H1 (cell line): ENCODE measurements around the gene SLC5A10. TPM values are rescaled to one million over a fixed set of nuclear protein-coding genes. Genes with fewer than 3 reads are reported as not detected.

Experiments
- CTCF ChIA-PET: fragments of 300-600 bp; sonication (Branson Sonifier 250); formaldehyde crosslinking; loops from one replicate; lab custom pipeline; 2021; ENCODE audit not compliant: partially characterized antibody; lab: Charles Lee
- POLR2A ChIA-PET: fragments of 300-600 bp; sonication (Branson Sonifier 250); formaldehyde crosslinking; loops from one replicate; lab custom pipeline; 2021; ENCODE audit warnings: inconsistent platforms; ENCODE audit not compliant: partially characterized antibody; lab: Charles Lee
- DNase-seq, 2 experiments: peaks; one replicate each; pipeline versions ENCODE4 v3.0.0 to v3.0.0-alpha.2; 2010 to 2022; ENCODE audit warnings: low spot score in 2 of 2, low read depth in 1 of 2, mixed read lengths in 1 of 2
- FAIRE-seq: peaks from 2 replicates; lab custom pipeline; 2011; peaks lifted over from hg19 to GRCh38; lab: Jason Lieb, UNC
- H2AFZ ChIP-seq: 2 replicates; pipeline ENCODE4 v1.8.1; 2012; ENCODE audit warnings: low read length, inconsistent platforms
- H2AK5ac ChIP-seq: 2 replicates; pipeline ENCODE4 v1.6.1; 2013; ENCODE audit warnings: low read depth, low read length
- H2BK120ac ChIP-seq: replicated peaks from 2 replicates; pipeline ENCODE3; 2013; ENCODE audit warnings: low read depth, low read length, inconsistent platforms
- H2BK12ac ChIP-seq: 2 replicates; pipeline ENCODE4 v1.6.1; 2013; ENCODE audit warnings: low read depth, low read length
- H2BK15ac ChIP-seq: 2 replicates; pipeline ENCODE4 v1.6.1; 2013; ENCODE audit warnings: low read length
- H2BK20ac ChIP-seq: 2 replicates; pipeline ENCODE4 v1.6.1; 2013; ENCODE audit warnings: low read length
- H2BK5ac ChIP-seq: 2 replicates; pipeline ENCODE4 v1.6.1; 2013; ENCODE audit warnings: low read depth, low read length
- H3K14ac ChIP-seq: 2 replicates; pipeline ENCODE4 v1.6.1; 2013; ENCODE audit warnings: inconsistent platforms; ENCODE audit not compliant: insufficient read length
- H3K18ac ChIP-seq: 2 replicates; pipeline ENCODE4 v1.6.1; 2013; ENCODE audit warnings: low read length; ENCODE audit errors: extremely low read depth
- H3K23ac ChIP-seq: 2 replicates; pipeline ENCODE4 v1.6.1; 2013; ENCODE audit warnings: inconsistent platforms; ENCODE audit not compliant: insufficient read length
- H3K23me2 ChIP-seq: 2 replicates; pipeline ENCODE4 v1.6.1; 2013; ENCODE audit warnings: low read depth, low read length
- H3K27ac ChIP-seq: 2 replicates; pipeline ENCODE4 v1.6.1; 2011; ENCODE audit warnings: low read depth, low read length, inconsistent platforms
- H3K27me3 ChIP-seq, 4 experiments: replicated peaks in 1 of 4; 1 replicate in 1 of 4; 2 replicates in 3 of 4; pipeline versions ENCODE4 v1.6.1 to v1.8.1; 2011 to 2013; ENCODE audit warnings: low read length in 3 of 4, mild to moderate bottlenecking in 3 of 4, inconsistent platforms in 2 of 4, mixed read lengths in 2 of 4, moderate library complexity in 1 of 4; ENCODE audit not compliant: control insufficient read depth in 3 of 4, insufficient read depth in 3 of 4; ENCODE audit errors: extremely low read depth in 1 of 4
- H3K36me3 ChIP-seq, 4 experiments: 2 replicates each; pipeline versions ENCODE4 v1.6.1 to v1.8.1; 2011 to 2013; ENCODE audit warnings: mild to moderate bottlenecking in 4 of 4, low read length in 3 of 4, moderate library complexity in 2 of 4, control low read depth in 1 of 4, inconsistent platforms in 1 of 4; ENCODE audit not compliant: insufficient read depth in 4 of 4, control insufficient read depth in 2 of 4
- H3K4ac ChIP-seq: replicated peaks from 2 replicates; pipeline ENCODE3; 2013; ENCODE audit warnings: low read length, low read depth, mixed read lengths, inconsistent platforms; ENCODE audit not compliant: insufficient read length
- H3K4me1 ChIP-seq, 4 experiments: replicated peaks in 1 of 4; 1 replicate in 1 of 4; 2 replicates in 3 of 4; pipeline versions ENCODE4 v1.6.1 to v1.8.1; 2011 to 2013; ENCODE audit warnings: low read length in 3 of 4, inconsistent platforms in 2 of 4, mixed read lengths in 1 of 4; ENCODE audit not compliant: insufficient read depth in 4 of 4, control insufficient read depth in 3 of 4
- H3K4me2 ChIP-seq, 2 experiments: 2 replicates each; pipeline versions ENCODE4 v1.6.1 to v1.8.1; 2011 to 2013; ENCODE audit warnings: low read depth in 2 of 2, low read length in 2 of 2, control low read depth in 1 of 2, inconsistent platforms in 1 of 2, mild to moderate bottlenecking in 1 of 2; ENCODE audit not compliant: insufficient read depth in 1 of 2
- H3K4me3 ChIP-seq, 4 experiments: fragments of 200-600, 300-600 bp in 1 of 4; sonication (generic), shearing (Covaris generic), sonication (Bioruptor Twin) in 1 of 4; 2 replicates each; pipeline versions ENCODE4 v1.5.1 to v1.8.1; 2011 to 2016; ENCODE audit warnings: low read length in 4 of 4, low read depth in 3 of 4, control low read depth in 2 of 4, inconsistent platforms in 2 of 4, mild to moderate bottlenecking in 2 of 4, mixed read lengths in 1 of 4, moderate library complexity in 1 of 4; ENCODE audit not compliant: insufficient read depth in 2 of 4; ENCODE audit errors: extremely low read depth in 1 of 4
- H3K56ac ChIP-seq: replicated peaks from 2 replicates; pipeline ENCODE3; 2013; ENCODE audit warnings: low read depth, mild to moderate bottlenecking, mixed read lengths, low read length, inconsistent platforms; ENCODE audit not compliant: insufficient read length
- H3K79me1 ChIP-seq: 2 replicates; pipeline ENCODE4 v1.6.1; 2013; ENCODE audit warnings: low read depth, low read length, control low read depth
- H3K79me2 ChIP-seq, 2 experiments: 2 replicates each; pipeline versions ENCODE4 v1.6.1 to v1.8.1; 2012 to 2013; ENCODE audit warnings: low read length in 2 of 2, mild to moderate bottlenecking in 2 of 2, inconsistent platforms in 1 of 2; ENCODE audit not compliant: insufficient read depth in 2 of 2, control insufficient read depth in 1 of 2
- H3K9ac ChIP-seq, 4 experiments: replicated peaks in 1 of 4; 1 replicate in 1 of 4; 2 replicates in 3 of 4; pipeline versions ENCODE4 v1.6.1 to v1.8.1; 2011 to 2013; ENCODE audit warnings: low read depth in 3 of 4, low read length in 3 of 4, control low read depth in 2 of 4, mild to moderate bottlenecking in 2 of 4, moderate library complexity in 2 of 4, inconsistent platforms in 1 of 4; ENCODE audit errors: extremely low read depth in 1 of 4
- H3K9me3 ChIP-seq, 2 experiments: 2 replicates each; pipeline versions ENCODE4 v1.6.1 to v1.8.1; 2012 to 2013; ENCODE audit warnings: mild to moderate bottlenecking in 2 of 2, moderate library complexity in 2 of 2, control low read depth in 1 of 2, inconsistent platforms in 1 of 2, low read depth in 1 of 2, low read length in 1 of 2, mixed read lengths in 1 of 2; ENCODE audit not compliant: insufficient read depth in 2 of 2
- H4K20me1 ChIP-seq, 2 experiments: replicated peaks in 1 of 2; 2 replicates each; pipeline versions ENCODE3 to v1.8.1; 2011 to 2013; ENCODE audit warnings: inconsistent platforms in 2 of 2, low read length in 2 of 2, mild to moderate bottlenecking in 1 of 2; ENCODE audit not compliant: insufficient read depth in 2 of 2, control insufficient read depth in 1 of 2
- H4K5ac ChIP-seq: 2 replicates; pipeline ENCODE4 v1.6.1; 2013; ENCODE audit warnings: low read length, low read depth, mixed read lengths, inconsistent platforms; ENCODE audit not compliant: insufficient read length
- H4K8ac ChIP-seq: 2 replicates; pipeline ENCODE4 v1.8.0; 2013; ENCODE audit warnings: mild to moderate bottlenecking, moderate library complexity, low read length, inconsistent platforms; ENCODE audit not compliant: insufficient read depth; ENCODE audit errors: extremely low read depth
- H4K91ac ChIP-seq: replicated peaks from 2 replicates; pipeline ENCODE3; 2013; ENCODE audit warnings: low read length, mixed read lengths, inconsistent platforms; ENCODE audit not compliant: insufficient read length
- ASH2L ChIP-seq: fragments of 200-600, 300-600 bp; sonication (generic); IDR thresholded peaks from one replicate; pipeline ENCODE4 v1.7.1; 2017; ENCODE audit warnings: low read length
- HDAC2 ChIP-seq, 2 experiments: fragments of 300-600 bp in 1 of 2; sonication (generic) in 1 of 2; IDR thresholded peaks; 2 replicates each; pipeline ENCODE4 v1.6.1; 2011 to 2012; ENCODE audit warnings: low read depth in 2 of 2, low read length in 2 of 2, mild to moderate bottlenecking in 2 of 2, moderate library complexity in 2 of 2, borderline replicate concordance in 1 of 2, inconsistent platforms in 1 of 2
- POLR2AphosphoS5 ChIP-seq: IDR thresholded peaks from 2 replicates; pipeline ENCODE4 v1.6.1; 2011; ENCODE audit warnings: low read depth, low read length
- RXRA ChIP-seq: IDR thresholded peaks from 2 replicates; pipeline ENCODE4 v1.6.1; 2011; ENCODE audit warnings: low read depth, mild to moderate bottlenecking, low read length, moderate library complexity; ENCODE audit not compliant: insufficient read depth
- SRF ChIP-seq: IDR thresholded peaks from 2 replicates; pipeline ENCODE4 v1.6.1; 2011; ENCODE audit warnings: mild to moderate bottlenecking, low read depth, low read length, moderate library complexity
- TAF1 ChIP-seq: IDR thresholded peaks from 2 replicates; pipeline ENCODE4 v1.6.1; 2011; ENCODE audit warnings: mild to moderate bottlenecking, low read depth, low read length
- TBP ChIP-seq: IDR thresholded peaks from 2 replicates; pipeline ENCODE4 v1.6.1; 2011; ENCODE audit warnings: low read depth, low read length, improper control_type of control experiment
- TEAD4 ChIP-seq: IDR thresholded peaks from 2 replicates; pipeline ENCODE4 v1.6.1; 2012; ENCODE audit warnings: low read depth, low read length, inconsistent platforms, mixed read lengths
- WGBS, 2 experiments: shearing (Covaris generic) in 1 of 2; methylation state at CpG; one replicate each; pipeline versions ENCODE4 v1.1.6 to v1.1.7; 2013 to 2015; ENCODE audit warnings: low lambda C conversion rate in 2 of 2, mixed read lengths in 2 of 2, inconsistent platforms in 1 of 2, low coverage in 1 of 2, missing lambda C conversion rate in 1 of 2; ENCODE audit not compliant: insufficient replicate concordance in 2 of 2, insufficient coverage in 1 of 2, insufficient read length in 1 of 2; ENCODE audit errors: extremely low coverage in 1 of 2, missing lambda C conversion rate in 1 of 2; 5-methylcytosine and 5-hydroxymethylcytosine counted together
- polyA plus RNA-seq, 7 experiments: library from polyadenylated mRNA; depleted of rRNA in 3 of 7; stranded (reverse) in 5 of 7; unstranded in 2 of 7; fragments of >200 nt in 5 of 7; fragments of 200-250 nt in 2 of 7; gene quantifications; 1 replicate in 5 of 7; 2 replicates in 1 of 7; 4 replicates in 1 of 7; pipeline versions ENCODE4 v1.2.1 to v1.2.3, GENCODE V29; 2011 to 2013; ENCODE audit warnings: missing spikeins in 2 of 7, mixed read lengths in 2 of 7
- total RNA-seq: library from RNA; stranded (reverse); fragmentation: NEBNext Ultra II Directional; extraction: Animal tissue kit (Norgen Biotek cat#: 25700); gene quantifications from 2 replicates; pipeline ENCODE4 v1.2.1, GENCODE V29; 2021

The SLC5A10 gene
- total and polyA plus RNA-seq, 2 of the 8 experiments (the other 6 are each of a cell fraction or from before 2014, with no cell fraction given): 0.05 to 0.11 TPM

- H4K20me1 ChIP-seq: no peaks in the 10 kb centered on the region
- H3K27me3 ChIP-seq: no peaks in the 10 kb centered on the region
- no peak overlapping the region for H3K4me2 ChIP-seq
- no peak overlapping the region for H3K4ac ChIP-seq
- no peak overlapping the region for H3K14ac ChIP-seq
- FAIRE-seq (no peak), DNase-seq (no peak)
- no peak overlapping the region for H2AFZ ChIP-seq
- no peak overlapping the region for H4K8ac ChIP-seq
- H2BK12ac ChIP-seq: no peak overlapping the region
- H3K36me3 ChIP-seq: no peaks in the 10 kb centered on the region
- H3K79me1 ChIP-seq: no peaks in the 10 kb centered on the region
- H2BK20ac ChIP-seq: no peak overlapping the region
- H3K4me3 ChIP-seq: no peak overlapping the region
- H3K79me2 ChIP-seq: no peaks in the 10 kb centered on the region
- WGBS, 2 experiments: 75% methylated on average over 5 of the region's 5 CpGs; no CpG with 5 or more reads in 1 of the 2 experiments
- no peak overlapping the region for H3K27ac ChIP-seq
- no peak overlapping the region for H3K9ac ChIP-seq
- no peak overlapping the region for H2BK15ac ChIP-seq
- no peak overlapping the region for H2AK5ac ChIP-seq
- H3K23me2 ChIP-seq: no peaks in the 10 kb centered on the region
- H2BK120ac ChIP-seq: no peak overlapping the region
- ChIA-PET CTCF (interaction anchor here (0.9 to 4.1 kb wide), 16 partner anchors 8 to 334 kb away, joined by 3 to 49 read pairs (median 10); partner anchors contain the start of gene SLC5A10), POLR2A (no interaction called here)
- no peak for TF ChIP-seq TBP
- no peak for TF ChIP-seq SRF
- TF ChIP-seq POLR2AphosphoS5: no peak
- no peak for TF ChIP-seq TEAD4
- no peak for TF ChIP-seq RXRA
- TF ChIP-seq TAF1: no peak
- no peak for TF ChIP-seq HDAC2 (IDR thresholded peaks at IDR 0.05; ENCODE audit: borderline replicate concordance in 1 of 2, low read depth in 2 of 2, low read length in 2 of 2)
- TF ChIP-seq ASH2L: no peak
- H2BK5ac ChIP-seq: no peak overlapping the region
- no peak overlapping the region for H4K5ac ChIP-seq
- H4K91ac ChIP-seq: no peak overlapping the region
- no peaks in the 10 kb centered on the region for H3K9me3 ChIP-seq
- H3K23ac ChIP-seq: no peak overlapping the region
- H3K4me1 ChIP-seq: peaks cover 0 to 5% (median 0%) of the 10 kb centered on the region in 4 experiments; a peak in 2 of 7 replicates
- no peak overlapping the region for H3K18ac ChIP-seq
- H3K56ac ChIP-seq: no peak overlapping the region
Observed at GRCh38 chr17:18959845-18960240, 7.9 kb downstream of the SLC5A10 start.
